ENCODE data around the gene C1orf232. TPM values are rescaled to one million over a fixed set of nuclear protein-coding genes. Genes with fewer than 3 reads are reported as not detected.

Gene C1orf232
- total and polyA plus RNA-seq, 9 of the 15 experiments (the other 6 are each of a cell fraction or from before 2014, with no cell fraction given), result not detected

DNA sequence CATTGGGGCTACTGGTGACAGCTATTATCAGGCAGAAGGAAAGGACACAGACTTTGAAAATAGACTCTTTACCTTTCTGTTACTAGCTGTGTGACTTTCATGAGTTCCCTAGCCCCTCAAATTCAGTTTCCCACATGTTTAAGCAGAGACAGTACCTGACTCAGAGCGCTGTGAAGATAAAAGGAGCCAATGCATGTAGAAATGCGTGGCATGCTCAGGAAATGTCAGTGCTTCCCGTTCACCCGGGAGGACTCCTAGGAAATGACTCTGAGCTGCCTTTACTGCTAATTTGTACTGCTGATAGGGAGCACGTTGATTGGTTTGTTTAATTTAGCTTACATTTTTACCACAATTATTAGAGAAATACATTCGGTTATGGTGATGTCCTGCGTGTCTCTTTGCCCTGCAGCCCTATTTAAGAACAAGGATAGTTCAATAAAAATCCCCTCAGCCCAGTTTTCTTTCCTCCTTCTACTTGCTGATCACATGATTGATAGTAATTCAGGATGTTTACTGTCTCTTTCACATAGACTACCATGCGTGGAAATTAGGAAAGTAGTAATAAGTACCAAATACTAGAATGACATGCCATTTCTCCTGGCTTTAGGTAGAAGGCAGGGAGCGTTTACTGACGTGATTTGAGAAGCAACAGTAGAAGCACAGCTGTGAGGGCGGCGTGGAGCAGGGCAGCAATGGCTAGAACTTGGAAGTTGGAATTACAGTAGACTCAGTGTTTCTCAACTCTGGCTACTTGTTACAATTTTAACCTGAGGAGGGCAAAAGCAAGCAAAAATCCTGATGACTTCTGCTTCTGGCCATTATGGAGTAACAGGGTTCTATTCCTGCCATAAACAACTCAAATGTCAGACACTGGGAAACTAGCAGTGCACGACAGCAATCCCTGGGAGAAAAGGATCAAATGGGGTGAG, 41.3 kb downstream of the C1orf232 start (continued):
- no peak for TF ChIP-seq FOXJ3 (CRISPR knock-in tag; IDR thresholded peaks at IDR 0.05)
- 0 out of 2 replicates have a peak, but pooled peaks have one; percentile 12 for TF ChIP-seq CEBPB (tag; IDR thresholded peaks at IDR 0.05)
- TF ChIP-seq ZKSCAN8 (CRISPR knock-in tag; IDR thresholded peaks at IDR 0.05), result peak; percentile 9; the same call in 1 of the 2 replicates
- no peak for TF ChIP-seq THRA (IDR thresholded peaks at IDR 0.05)
- TF ChIP-seq, protein P1, sequence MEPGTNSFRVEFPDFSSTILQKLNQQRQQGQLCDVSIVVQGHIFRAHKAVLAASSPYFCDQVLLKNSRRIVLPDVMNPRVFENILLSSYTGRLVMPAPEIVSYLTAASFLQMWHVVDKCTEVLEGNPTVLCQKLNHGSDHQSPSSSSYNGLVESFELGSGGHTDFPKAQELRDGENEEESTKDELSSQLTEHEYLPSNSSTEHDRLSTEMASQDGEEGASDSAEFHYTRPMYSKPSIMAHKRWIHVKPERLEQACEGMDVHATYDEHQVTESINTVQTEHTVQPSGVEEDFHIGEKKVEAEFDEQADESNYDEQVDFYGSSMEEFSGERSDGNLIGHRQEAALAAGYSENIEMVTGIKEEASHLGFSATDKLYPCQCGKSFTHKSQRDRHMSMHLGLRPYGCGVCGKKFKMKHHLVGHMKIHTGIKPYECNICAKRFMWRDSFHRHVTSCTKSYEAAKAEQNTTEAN (CRISPR knock-in tag; IDR thresholded peaks at IDR 0.05), result no peak
- 0 out of 2 replicates have a peak, but pooled peaks have one; percentile 24 for TF ChIP-seq RB1 (IDR thresholded peaks at IDR 0.05; ENCODE audit: low read depth)
- peak; percentile 8; the same call in 1 of the 2 replicates for TF ChIP-seq ZNF316 (IDR thresholded peaks at IDR 0.05)
- TF ChIP-seq ZNF274 (IDR thresholded peaks at IDR 0.05; ENCODE audit: borderline replicate concordance, low read depth, low read length), result no peak
- TF ChIP-seq NFIX (CRISPR knock-in tag; IDR thresholded peaks at IDR 0.05; ENCODE audit: low read depth), result no peak
- TF ChIP-seq, protein P2, sequence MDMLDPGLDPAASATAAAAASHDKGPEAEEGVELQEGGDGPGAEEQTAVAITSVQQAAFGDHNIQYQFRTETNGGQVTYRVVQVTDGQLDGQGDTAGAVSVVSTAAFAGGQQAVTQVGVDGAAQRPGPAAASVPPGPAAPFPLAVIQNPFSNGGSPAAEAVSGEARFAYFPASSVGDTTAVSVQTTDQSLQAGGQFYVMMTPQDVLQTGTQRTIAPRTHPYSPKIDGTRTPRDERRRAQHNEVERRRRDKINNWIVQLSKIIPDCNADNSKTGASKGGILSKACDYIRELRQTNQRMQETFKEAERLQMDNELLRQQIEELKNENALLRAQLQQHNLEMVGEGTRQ (CRISPR knock-in tag; IDR thresholded peaks at IDR 0.05), result no peak
- TF ChIP-seq, protein P3, sequence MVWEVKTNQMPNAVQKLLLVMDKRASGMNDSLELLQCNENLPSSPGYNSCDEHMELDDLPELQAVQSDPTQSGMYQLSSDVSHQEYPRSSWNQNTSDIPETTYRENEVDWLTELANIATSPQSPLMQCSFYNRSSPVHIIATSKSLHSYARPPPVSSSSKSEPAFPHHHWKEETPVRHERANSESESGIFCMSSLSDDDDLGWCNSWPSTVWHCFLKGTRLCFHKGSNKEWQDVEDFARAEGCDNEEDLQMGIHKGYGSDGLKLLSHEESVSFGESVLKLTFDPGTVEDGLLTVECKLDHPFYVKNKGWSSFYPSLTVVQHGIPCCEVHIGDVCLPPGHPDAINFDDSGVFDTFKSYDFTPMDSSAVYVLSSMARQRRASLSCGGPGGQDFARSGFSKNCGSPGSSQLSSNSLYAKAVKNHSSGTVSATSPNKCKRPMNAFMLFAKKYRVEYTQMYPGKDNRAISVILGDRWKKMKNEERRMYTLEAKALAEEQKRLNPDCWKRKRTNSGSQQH (CRISPR knock-in tag; IDR thresholded peaks at IDR 0.05), result peak; percentile 7; the same call in 1 of the 2 replicates
- TF ChIP-seq NCOR1 (IDR thresholded peaks at IDR 0.05), result 0 out of 2 replicates have a peak, but pooled peaks have one; percentile 13
- TF ChIP-seq MECOM (CRISPR knock-in tag; IDR thresholded peaks at IDR 0.05), result peak; percentile 39; the same call in 1 of the 2 replicates
- TF ChIP-seq HDAC3 (IDR thresholded peaks at IDR 0.05; ENCODE audit: borderline replicate concordance, partially characterized antibody), result peak; percentile 34
- TF ChIP-seq NFRKB (IDR thresholded peaks at IDR 0.05; ENCODE audit: low read depth), result peak; percentile 84
- 0 out of 2 replicates have a peak, but pooled peaks have one; percentile 49 for TF ChIP-seq ATF6 (CRISPR knock-in tag; IDR thresholded peaks at IDR 0.05)
- TF ChIP-seq TBP (optimal IDR thresholded peaks at IDR 0.05; ENCODE audit: low read depth, low read length), result peak; percentile 66
- peak; percentile 5; the same call in 1 of the 2 replicates for TF ChIP-seq ZNF324 (CRISPR knock-in tag; IDR thresholded peaks at IDR 0.05)
